MM.1S (cell line): ENCODE results near the gene RPL21.

Source experiments
- EZH2 ChIP-seq: fragments of 300-600 bp; sonication (generic); optimal IDR thresholded peaks from 2 replicates; pipeline ENCODE3; 2017; ENCODE audit warnings: low read depth, mild to moderate bottlenecking, antibody characterized with exemption, low read length, mixed read lengths
- EZH2phosphoT487 ChIP-seq: fragments of 300-600 bp; sonication (generic); IDR thresholded peaks from 2 replicates; pipeline ENCODE4 v1.6.1; 2018; ENCODE audit warnings: antibody characterized with exemption, low read length

- TF ChIP-seq EZH2phosphoT487 (no peak), EZH2 (no peak)
Observed at GRCh38 chr13:27281420-27281819, 30.1 kb downstream of the RPL21 start.
